Epithelial cell of alveolus of lung (primary cell): Measurements from ENCODE around the gene RXFP1. TPM values are rescaled to one million over a fixed set of nuclear protein-coding genes. Genes with fewer than 3 reads are reported as not detected.

Source experiments
- total RNA-seq: library from RNA; depleted of rRNA; stranded (reverse); fragments of >200 nt; gene quantifications from 2 replicates; pipeline ENCODE4 v1.2.1, GENCODE V29; 2015

RXFP1 gene
- total RNA-seq, result not detected in 2 replicates

GRCh38 chr4:158521484-158522088, at the start of gene RXFP1:
Gene RXFP1 (plus strand): TSS chr4:158521882. CDS start chr4:158521977, 95 bp downstream.

GRCh38 chr4:158671665-158671914, 149.9 kb downstream of the RXFP1 start, which contains the start of gene C4orf46:
Gene C4orf46 (minus strand): TSS chr4:158671887. CDS start chr4:158671801, 86 bp downstream.

GRCh38 chr4:158671915-158672806, 150.5 kb downstream of the RXFP1 start, which contains the start of gene ETFDH:
Gene ETFDH (plus strand): TSS chr4:158672296. CDS start chr4:158672457, 161 bp downstream.

Other genes with a start within 250 kb of the RXFP1 start
- gene C4orf46, start 150.0 kb downstream of the RXFP1 start, total RNA-seq, result 7.6 and 16.9 TPM in 2 replicates
- gene ETFDH, start 150.4 kb downstream of the RXFP1 start, total RNA-seq, result 8.8 and 10.9 TPM in 2 replicates
- 23.8 and 30.2 TPM in 2 replicates for gene PPID, start 201.5 kb downstream of the RXFP1 start, total RNA-seq
- gene FNIP2, start 247.1 kb downstream of the RXFP1 start, total RNA-seq, result 9.3 and 12.0 TPM in 2 replicates